GM19035 (cell line): ENCODE results near the gene VEGFC.

ENCODE experiments used
- ATAC-seq: cut with Tn5 transposase; IDR thresholded peaks from one replicate; pipeline ENCODE4 v1.9.1; 2021; ENCODE audit not compliant: unreplicated experiment

VEGFC gene

GRCh38 chr4:176792326-176793059, at the start of gene VEGFC:
VEGFC (minus strand) TSS chr4:176792922; CDS start chr4:176792311, 611 bp downstream.
- ATAC-seq = peak; percentile 83

DNA sequence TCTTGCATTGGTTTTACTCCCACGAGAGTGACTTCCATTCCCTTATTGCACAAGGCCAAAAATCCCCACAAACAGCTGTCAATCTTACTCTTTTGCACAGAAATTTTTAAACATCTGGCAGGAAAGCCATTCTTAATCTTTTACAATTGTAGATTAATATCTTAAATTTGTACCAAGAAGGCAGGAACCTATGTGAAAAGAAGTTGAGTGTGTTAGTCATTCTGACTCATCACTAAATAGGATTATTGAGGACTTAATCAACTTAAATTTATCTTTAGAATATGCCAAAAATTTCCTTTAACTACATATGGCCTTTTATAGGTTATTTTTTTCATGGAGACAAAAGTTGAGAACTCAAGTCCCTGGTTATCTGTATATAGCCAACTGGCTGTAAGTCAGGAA, 49.0 kb upstream of the VEGFC start:
- ATAC-seq = no peak

GRCh38 chr4:176840166-176840565, 47.4 kb upstream of the VEGFC start:
- no peak for ATAC-seq

DNA sequence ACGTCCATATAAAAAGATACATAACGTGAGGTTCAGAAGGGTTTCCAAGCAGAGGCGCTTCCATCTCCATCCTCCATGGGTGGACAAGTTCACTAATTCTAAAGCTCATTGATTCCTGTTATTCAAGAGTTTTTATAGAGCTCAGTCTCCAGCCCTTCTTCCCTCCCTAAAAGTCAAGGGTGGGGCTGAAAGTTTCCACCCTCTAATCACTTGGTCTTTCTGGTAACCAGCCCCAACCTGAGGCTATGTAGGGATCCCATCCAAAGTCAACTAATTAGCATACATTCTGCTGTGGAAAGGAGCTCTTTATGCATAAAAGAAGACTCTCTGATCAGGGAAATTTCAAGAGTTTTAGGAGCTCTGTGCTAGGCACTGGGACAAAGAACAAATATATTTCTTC, 46.9 kb upstream of the VEGFC start:
- no peak for ATAC-seq

DNA sequence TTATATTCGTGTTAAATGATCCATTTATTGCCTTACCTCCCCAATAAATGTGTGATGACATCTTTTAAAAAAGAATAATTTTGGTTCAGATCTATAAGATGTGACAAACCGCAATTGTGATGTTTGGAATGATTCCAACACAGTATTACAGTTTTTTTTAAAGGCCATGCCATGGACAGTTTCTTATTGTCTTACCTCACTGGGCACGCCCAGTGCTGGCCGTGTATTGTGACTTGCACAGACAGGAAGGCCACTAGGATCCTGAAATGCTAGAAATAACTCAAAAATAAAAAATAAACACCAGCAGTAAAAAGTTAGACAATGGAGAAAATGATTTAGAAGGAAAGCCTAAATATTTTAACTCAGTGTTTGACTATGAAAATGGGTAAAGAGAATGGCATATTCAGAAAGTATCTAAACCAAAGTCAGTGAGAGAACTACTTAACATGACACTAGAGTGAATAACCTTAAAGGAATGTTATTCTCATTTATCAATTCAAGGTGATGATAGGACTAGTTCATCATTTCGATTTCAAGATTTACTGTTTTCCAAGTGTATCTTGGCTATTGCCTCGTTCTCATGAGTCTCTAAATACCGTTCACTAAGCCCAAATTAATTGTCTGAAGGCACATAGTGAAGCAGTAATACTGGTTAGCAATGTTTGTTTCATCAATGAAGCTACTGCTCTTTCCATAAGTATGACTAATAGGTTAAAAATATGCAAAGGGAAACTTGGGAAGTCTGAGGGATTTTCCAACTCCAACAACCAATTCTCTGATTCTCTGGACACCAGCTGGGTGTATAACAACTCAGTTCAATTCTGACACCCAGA, 46.1 kb upstream of the VEGFC start:
- no peak for ATAC-seq

DNA sequence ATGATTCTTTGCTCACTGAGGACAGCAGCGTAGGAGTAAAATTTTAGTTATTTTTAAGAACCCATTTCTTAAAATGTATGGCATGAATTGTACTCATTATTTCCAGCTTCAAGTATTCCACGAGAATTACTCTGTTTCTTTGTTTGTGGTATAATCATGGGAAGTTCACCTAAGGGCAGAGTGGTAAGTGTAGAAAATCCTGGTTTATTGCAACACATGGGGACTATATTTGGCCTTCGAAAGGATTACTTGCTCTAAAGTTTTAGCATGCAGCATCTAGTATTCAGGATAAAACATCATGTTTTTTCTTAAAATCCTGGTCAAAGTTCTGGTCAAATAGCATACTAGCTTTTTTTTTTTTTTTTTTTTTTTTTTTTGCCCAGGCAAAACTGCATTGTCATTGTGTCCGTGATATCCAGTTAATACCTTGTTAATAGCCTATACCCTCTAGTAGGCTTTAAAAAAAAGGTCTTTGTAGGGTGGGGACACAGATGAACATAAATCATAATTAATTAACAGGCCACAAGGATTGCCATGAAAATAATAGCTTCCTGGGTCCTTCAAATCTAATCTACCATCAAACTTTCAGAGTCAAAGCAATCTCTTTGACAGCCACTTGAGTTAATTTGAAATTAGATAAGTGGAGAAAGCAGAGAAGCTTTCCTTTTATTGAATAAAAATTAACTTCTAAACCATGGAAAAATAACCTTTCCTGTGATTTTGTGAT, 44.6 kb upstream of the VEGFC start:
- ATAC-seq = no peak

GRCh38 chr4:176834531-176834930, 41.8 kb upstream of the VEGFC start:
- ATAC-seq = no peak

- no peak for ATAC-seq
Observed at GRCh38 chr4:176833400-176834175, 40.9 kb upstream of the VEGFC start.

- no peak for ATAC-seq
Observed at GRCh38 chr4:176830971-176831370, 38.2 kb upstream of the VEGFC start.

- ATAC-seq = no peak
Observed at GRCh38 chr4:176825586-176825985, 32.9 kb upstream of the VEGFC start.

GRCh38 chr4:176824645-176825366, 32.1 kb upstream of the VEGFC start:
- no peak for ATAC-seq

DNA sequence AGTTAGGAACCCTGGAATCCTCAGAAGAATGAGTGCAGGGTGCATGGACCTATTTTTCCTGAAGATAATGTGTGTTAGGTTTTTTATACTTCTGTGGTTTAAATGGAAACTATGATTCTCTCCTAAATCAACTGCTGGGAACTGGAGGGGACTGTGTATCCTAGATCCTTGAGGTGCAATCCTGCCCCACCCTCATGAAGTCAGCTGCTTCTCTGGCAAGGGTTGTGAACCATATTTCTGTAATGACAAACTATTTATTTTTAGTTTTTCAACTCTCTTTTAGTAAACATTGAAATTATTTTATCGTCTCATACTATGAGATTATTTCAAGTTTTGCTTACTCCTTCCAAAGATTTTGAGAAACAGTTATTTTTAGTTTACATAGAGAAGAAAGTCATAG, 25.8 kb upstream of the VEGFC start:
- no peak for ATAC-seq

- ATAC-seq = peak; percentile 83
Observed at GRCh38 chr4:176817204-176817603, 24.5 kb upstream of the VEGFC start.

DNA sequence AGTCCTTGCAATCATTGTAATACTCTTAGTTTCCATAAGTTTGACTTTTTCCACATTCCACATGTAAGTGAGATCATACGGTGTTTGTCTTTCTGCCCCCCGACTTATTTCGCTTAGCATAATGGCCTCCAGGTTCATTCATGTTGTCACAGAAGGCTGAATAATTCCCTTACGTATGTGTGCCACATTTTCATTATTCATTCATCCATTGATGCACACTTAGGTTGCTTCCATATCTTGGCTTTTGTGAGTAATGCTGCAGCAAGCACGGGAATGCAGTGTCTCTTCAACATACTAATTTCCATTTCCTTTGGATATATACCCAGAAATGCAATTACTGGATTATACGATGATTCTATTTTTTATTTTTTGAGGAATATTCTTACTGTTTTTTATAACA, 22.0 kb upstream of the VEGFC start:
- no peak for ATAC-seq

DNA sequence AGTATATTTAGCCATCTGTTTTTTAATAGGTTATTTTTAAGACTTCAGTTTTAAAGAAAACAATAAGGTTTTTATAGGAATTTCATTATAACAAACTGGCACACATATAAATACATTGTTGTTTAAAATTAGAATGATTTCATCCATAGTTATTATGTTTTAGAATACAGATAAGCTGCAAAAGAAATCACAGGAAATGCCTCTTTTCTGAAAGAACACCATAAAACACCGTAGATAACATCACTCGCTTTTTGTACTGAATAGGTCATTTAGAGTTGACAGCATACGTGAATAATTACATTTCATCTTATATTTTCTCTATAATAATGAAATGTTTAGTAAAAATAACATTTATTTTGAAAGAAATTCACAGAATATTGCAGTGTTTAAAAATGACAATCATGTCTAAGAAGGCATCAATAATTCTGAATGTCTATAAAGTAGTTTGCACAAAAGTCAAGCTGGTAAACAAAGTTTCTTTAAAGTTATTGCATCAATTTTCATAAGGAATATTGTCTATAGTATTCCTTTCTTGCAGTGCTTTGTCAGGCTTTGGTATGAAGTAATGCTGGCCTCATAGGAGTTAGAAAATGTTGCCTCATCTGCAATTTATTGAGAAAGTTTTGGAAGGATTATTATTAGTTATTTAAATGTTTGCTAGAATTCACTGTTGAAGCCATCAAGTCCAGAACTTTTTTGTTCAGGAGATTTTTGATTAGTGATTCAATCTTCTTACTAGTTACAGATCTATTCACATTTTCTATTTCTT, 17.9 kb upstream of the VEGFC start:
- ATAC-seq = no peak

DNA sequence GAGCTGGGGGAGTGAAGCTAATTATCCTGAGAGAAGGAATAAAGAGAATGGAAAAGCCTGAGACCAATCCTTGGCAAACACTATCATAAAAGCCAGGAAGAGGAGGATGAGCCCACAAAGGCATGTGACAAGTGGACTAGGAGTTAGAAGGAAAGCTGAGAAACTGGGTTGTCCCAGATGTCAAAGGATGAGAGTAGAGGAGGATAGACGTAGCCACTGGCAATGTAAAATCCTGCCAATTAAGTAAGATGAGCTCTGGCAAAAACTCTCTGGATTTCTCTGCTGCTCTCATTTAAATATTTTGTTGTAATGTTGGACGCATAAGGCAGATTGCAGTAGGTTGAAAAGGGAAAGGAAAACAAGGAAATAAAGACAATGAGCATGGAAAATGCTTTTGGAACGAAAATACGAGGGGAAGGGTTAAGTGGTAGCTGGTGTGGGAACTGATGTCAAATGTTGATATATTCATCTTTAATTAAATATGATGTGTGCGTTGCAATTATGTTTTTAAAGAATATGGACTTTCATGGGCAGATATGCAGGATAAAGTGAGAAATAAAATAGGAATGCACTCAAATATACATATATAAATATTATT, 14.2 kb upstream of the VEGFC start:
- ATAC-seq = no peak

GRCh38 chr4:176805155-176805554, 12.4 kb upstream of the VEGFC start:
- ATAC-seq = no peak

- ATAC-seq = no peak
Observed at GRCh38 chr4:176800891-176801534, 8.3 kb upstream of the VEGFC start.

GRCh38 chr4:176799653-176800052, 6.9 kb upstream of the VEGFC start:
- ATAC-seq = no peak
